Glomerular visceral epithelial cell (primary cell): ENCODE data around the gene RNF130.

ENCODE experiments used
- DNase-seq: peaks from one replicate; pipeline ENCODE4 v3.0.0-alpha.2; 2016; ENCODE audit errors: extremely low spot score

Gene RNF130

DNA sequence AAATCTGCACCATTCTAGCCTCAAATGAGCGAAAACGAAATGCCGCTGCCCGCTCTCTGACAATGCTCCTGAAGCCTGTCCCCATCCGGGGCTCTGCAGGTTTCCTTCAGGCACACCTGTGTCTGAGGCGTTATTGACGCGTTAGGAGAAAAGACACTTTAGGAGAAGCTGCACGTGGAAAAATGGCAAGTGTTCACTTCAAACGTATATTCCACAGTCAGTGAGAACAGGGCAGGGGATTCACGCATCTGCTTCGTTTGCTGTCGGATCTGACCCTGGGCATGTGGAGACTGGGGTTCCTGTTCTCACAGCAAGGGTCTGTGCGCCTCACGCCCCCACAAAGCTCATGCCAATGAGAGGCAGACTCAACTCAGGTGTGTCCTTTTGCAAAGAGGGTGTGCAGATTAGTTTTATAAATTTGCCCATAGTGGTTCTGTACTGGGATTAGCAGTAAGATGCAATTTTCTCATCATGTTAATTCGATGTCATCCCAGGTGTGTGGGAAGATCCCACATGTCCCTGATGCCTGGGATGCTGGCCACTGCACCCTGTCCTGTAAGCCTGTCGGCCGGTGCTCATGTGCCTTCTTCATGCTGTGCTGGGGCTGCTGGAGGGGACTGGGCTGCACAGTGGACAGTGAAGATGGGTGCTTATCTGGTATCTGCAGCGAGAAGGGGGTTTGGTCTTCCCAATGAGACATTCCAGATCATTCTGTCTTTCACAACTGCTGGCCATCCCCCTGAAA, 152.6 kb downstream of the RNF130 start:
- DNase-seq: no peak

DNA sequence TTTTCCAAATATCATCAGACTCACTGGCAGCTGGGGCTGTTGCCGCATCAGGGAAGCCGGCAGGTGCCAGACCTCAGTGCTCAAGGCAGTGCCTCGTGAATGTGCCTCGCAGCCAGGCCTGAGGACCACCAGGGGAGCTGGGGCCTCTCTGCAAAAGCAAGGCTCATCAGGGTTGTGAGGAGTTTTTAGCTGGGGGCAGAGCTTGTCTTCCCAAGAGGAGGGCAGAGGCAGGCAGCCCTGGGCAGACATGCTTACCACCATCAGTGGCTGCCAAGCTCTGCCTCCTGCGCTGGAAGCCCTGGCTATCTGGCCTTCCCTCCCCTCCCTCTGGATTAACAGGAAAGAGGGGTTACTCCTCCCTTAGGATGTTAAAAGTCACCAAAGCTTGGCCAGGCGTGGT, 155.0 kb downstream of the RNF130 start:
- no peak for DNase-seq

DNA sequence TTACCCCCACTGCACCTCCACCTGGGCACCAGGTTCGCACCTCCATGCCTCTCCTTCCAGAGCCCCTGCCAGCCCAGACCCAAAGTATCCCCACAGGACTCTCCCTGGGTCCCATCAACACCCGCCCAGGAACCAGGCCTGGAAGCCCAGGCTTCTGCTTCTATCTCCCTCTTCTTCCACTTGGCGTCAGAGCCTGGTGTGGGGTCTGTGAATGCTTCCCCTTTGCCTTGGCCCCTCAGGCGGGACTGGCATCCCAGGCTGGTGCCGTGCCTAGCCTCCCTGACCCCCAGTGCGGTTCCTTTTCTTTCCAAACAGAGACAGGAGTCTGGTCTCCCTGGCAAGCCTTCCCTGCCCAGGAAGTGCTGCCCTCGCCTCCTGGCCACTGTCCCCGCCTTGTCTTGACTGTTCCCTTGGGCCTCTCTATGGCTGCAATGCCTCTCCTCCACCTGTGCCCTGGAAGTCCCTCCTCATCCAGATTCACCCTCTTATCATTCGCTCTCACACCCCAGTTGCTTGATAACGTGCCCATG, 156.1 kb downstream of the RNF130 start:
- no peak for DNase-seq

DNA sequence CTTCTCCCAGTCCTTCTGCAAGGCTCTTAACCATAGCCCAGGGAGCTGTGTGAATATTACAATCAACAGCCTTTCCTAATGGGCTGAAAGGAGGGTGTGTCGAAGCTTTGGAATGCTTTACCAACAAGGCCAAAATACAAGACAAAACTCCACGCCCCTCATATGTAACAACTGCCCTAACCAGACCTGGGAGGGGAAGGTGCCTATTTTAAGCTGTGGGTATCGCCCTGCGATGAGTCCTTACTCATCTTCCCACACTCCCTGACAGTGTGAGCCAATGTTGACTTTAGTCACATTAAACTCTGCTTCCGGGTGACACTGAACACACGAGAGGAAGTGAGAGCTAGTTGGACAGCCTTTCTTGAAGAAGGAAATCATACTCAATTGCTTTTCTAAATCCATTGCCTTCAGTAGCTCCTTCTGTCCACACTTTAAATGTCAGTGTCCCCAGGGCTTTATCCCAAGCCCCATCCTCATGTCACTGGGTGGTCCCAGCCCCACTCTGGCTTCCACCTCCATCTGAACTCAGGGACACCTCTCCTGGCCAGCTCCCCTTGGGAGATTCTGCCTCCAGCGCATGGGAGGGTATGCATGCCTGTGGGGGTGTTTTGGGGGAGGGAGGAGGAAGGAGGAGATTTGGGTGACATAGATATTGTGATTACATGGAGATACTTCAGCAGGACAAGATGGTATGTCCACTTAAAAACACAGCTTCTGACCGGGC, 157.4 kb downstream of the RNF130 start:
- peak; percentile 27 for DNase-seq

DNA sequence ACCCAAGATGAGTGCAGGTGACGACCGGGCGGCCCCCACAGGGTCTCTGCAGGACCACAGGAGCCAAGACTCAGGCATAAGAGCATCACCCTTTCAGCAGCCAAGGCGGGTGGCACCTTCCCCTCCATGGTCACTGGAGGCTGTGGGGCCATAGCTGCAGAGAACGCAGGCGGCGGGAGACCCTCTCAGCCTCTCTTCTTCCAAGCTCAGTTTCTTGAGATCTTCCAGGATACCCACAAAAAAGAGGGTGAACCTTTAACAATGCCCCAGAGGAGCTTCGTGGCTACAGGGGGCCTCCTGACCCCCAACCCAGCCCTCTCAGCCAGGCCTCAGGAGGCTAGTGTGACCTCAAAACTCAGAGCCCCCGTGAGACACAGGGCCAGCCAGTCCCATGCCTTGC, 158.1 kb downstream of the RNF130 start:
- no peak for DNase-seq

DNA sequence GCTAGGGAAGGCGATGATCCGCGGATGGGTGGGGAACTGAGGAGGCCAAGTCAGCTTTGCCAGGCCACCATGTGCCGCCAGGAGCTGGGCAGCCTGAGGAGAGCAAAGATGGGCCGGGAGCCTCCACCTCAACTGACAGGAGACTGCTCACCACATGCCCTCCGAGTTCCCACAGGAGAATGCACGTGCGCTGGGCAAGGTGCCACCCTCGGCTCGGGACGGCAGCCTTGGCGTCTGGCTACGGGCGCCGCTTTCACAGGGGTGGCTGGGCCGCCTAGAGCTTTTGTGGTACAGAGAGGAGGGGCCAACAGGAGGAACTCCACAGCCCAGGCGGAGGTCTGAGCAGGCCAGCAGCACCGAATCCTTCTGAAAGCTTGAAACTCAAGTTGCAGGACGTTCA, 158.6 kb downstream of the RNF130 start:
- no peak for DNase-seq

DNA sequence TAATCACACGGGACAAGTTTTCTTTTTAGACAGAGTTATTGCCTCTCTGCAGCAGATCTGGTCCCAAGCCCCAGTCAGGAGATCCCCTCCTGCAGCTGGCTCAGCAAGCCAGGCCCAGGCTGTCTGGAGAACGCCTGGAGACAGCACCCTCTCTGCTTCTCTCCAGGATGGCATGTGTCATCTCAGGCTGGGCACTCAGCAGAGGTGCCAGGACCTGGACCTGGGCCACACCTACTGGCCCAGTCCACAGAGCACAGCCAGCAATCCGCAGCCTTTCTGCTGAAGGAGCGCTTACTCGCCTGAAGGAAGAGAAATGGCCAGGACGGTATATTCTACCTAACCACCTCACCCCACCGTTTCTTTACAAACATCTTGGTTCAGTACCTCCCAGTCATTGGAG, 159.2 kb downstream of the RNF130 start:
- DNase-seq: no peak

DNA sequence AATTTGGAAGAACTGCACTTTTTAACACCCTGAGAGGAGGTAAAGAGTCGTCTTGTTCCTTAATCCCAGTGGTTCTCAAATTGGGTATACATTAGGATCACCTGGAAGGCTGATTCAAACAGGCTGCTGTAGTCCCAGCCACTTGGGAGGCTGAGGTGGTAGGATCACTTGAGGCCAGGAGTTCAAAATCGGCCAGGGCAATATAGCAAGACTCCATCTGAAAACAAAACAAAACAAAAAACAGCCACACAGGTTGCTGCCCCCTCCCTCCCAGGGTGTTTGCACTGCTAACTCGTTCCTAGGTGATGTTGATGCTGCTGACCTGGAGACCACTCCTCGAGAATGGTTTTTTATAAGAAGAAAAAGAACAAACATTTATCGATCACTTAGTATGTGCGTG, 162.3 kb downstream of the RNF130 start:
- no peak for DNase-seq

DNA sequence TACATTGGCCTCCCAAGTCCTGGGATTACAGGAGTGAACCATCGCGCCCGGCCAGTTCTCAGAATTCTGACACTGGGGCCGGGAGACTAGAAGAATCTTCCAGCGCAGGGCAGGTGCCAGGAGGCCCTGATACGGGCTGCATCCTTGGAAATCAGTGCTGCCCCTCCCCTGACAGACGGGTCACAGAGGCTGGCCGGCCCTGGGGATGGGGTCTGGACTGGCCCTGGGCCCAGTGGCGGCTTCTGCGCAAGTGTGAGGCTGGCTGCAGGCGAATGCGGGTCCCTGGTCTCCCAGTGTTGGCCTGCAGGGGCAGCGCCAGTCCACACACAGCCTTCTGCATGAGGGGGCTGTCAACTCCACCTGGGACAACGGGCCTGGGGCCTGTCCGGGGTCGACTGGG, 163.0 kb downstream of the RNF130 start:
- DNase-seq: no peak

DNA sequence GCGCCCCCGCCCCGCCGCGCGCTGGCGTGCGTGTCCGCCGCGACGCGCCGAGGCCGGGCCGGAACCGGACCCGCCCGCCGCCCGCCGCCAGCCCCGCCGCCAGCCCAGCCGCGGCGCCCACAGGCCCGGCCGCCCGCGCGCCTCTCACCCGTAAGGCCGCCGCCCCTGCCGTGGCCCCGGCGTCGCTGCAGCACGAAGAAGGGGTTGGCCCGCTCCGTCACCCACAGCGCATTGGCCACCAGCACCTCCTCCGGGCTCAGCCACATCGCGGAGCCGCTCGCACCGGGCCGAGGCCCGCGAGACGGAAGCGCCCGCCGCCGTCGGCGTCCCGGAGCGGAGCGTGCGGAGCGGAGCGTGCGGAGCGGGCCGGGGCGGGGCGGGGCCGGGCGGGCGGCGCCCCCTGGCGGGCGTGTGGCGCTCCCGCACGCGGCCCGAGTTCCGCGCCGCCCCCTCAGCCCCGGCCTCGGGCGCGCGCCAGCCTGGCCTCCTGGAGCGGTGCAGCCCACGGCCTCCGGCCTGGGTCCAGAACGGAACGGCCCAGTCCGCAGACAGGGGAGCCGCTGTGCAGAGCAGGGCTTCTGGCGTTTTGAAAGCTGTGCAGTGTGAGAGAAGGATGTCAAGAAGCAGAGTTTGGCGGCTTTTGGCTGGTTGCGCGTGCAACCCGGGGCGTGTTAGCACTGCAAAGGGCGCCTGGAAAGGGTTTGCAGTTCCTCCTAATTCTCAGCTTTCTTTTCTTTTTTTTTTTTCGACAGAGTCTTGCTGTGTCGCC, 163.8 kb downstream of the RNF130 start, which contains the start of gene TBC1D9B:
TSS of gene TBC1D9B (minus strand) at position 342 of the 769 bp plus-strand sequence. CDS start at position 266, 76 bp downstream.
- DNase-seq: peak; percentile 82

DNA sequence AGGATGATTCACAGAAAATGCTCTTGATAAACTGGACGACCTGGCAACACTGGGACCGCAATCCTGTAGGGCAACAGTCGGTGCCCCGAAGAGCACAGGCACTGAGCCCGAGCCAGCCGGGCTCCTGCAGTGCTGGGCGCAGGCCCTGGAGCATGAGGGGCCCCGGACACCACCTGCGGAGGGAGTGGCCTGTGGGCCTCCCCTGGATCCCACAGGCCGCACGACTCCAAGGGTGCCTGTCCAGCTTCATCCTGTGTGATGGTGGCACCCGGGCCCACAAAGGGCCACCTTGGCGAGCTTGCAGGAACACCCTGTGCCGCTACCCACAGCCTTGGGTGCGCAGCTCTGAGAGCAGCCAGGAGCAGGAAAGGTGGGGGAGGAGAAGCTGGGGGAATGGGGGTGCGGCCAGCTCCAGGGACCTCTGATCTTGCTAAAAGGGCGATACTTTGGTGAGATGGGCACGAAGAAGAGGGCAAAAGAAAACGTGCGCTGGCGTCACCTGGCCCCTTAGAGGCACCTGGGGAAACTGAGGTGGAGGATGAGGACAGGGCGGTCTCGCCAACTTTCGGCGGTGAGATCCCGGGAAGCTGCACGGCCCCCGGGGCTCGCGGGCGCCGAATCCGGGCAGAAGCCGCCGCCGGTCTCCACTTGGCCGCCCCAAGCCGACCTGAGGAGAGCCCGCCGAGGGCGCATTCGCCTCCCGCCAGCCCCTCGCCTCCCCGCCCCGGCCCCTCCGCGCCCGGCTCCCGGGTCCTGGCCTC, 164.6 kb downstream of the RNF130 start:
- peak; percentile 45 for DNase-seq

DNA sequence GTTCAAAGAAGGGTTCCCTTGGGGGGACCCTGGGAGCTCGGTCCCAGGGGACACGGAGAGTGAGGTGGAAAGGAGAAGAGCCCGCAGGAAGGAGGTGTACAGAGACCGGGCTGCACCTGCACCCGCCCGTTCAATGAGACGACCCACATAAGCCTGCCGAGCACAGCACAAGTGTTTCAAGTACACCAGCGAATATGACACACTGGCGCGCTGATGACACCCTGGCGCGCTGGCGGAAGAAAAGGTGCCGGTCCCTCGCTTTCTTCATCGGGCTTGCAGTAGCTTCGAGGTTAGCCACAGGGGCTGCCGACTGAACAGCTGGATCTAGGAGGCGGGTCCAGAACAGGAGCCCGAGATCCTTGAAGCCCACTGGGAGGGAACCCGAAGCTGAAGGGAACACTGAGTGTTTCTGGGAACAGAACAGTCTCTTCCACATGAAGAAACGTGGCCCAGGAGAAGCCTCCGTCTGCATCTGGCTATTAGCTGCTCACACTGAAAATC, 165.2 kb downstream of the RNF130 start:
- DNase-seq: no peak

DNA sequence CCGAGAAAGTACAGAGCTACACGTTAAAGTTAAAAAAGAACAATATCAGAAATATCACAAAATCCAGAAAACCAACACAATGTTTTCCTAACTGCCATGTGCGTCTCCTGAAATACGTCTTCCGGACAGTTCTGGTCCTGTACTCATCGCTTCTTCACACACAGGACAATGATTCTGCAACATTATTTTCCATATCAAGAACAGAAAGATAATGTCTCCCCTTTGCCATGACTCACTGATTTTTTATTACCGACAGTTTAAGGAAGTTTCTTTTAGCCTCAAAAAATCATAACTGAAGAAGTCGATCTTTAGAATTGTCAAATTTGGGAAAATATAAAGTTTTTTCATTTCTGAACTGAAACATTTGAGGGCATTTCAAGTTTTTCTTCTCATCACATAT, 166.4 kb downstream of the RNF130 start:
- DNase-seq: no peak
